WTC11 (cell line): ENCODE data around the gene TEKT5. TPM values are rescaled to one million over a fixed set of nuclear protein-coding genes. Genes with fewer than 3 reads are reported as not detected.

ENCODE experiments used
- ATF6 ChIP-seq: sonication (generic); formaldehyde crosslinking; IDR thresholded peaks from 2 replicates; pipeline ENCODE4 v1.8.1; 2023; ENCODE audit warnings: mild to moderate bottlenecking, missing genetic modification reagents
- CBFB ChIP-seq: sonication (generic); formaldehyde crosslinking; IDR thresholded peaks from 2 replicates; pipeline ENCODE4 v1.8.1; 2022; ENCODE audit warnings: mild to moderate bottlenecking, low read depth, missing genetic modification reagents
- CREB1 ChIP-seq: sonication (generic); formaldehyde crosslinking; IDR thresholded peaks from 2 replicates; pipeline ENCODE4 v1.8.0; 2023; ENCODE audit warnings: mild to moderate bottlenecking, missing genetic modification reagents
- ESRRA ChIP-seq: sonication (generic); formaldehyde crosslinking; IDR thresholded peaks from 2 replicates; pipeline ENCODE4 v1.8.1; 2022; ENCODE audit warnings: mild to moderate bottlenecking, missing genetic modification reagents, borderline replicate concordance
- GRHL2 ChIP-seq: fragments of 250-450 bp; sonication (Bioruptor Pico); IDR thresholded peaks from 2 replicates; pipeline ENCODE4 v1.8.0; 2022; ENCODE audit warnings: mild to moderate bottlenecking, moderate library complexity; ENCODE audit not compliant: insufficient replicate concordance, severe bottlenecking
- HMGA2 ChIP-seq: fragments of 250-450 bp; sonication (Bioruptor Pico); IDR thresholded peaks from 2 replicates; pipeline ENCODE4 v1.4.0; 2021; ENCODE audit warnings: mild to moderate bottlenecking, moderate library complexity
- HMGXB4 ChIP-seq: sonication (generic); formaldehyde crosslinking; IDR thresholded peaks from 2 replicates; pipeline ENCODE4 v1.8.1; 2023; ENCODE audit warnings: mild to moderate bottlenecking, moderate library complexity, missing genetic modification reagents
- IRF2 ChIP-seq: sonication (generic); formaldehyde crosslinking; IDR thresholded peaks from 2 replicates; pipeline ENCODE4 v1.8.0; 2022; ENCODE audit warnings: low read depth, missing genetic modification reagents, borderline replicate concordance
- MXD4 ChIP-seq: fragments of 250-450 bp; sonication (Bioruptor Pico); IDR thresholded peaks from 2 replicates; pipeline ENCODE4 v1.8.0; 2021; ENCODE audit warnings: mild to moderate bottlenecking, moderate library complexity, borderline replicate concordance
- NR1H2 ChIP-seq: sonication (generic); formaldehyde crosslinking; IDR thresholded peaks from 2 replicates; pipeline ENCODE4 v1.9.0; 2021; ENCODE audit warnings: mild to moderate bottlenecking, moderate library complexity, missing genetic modification reagents
- PRRX2 ChIP-seq: fragments of 250-450 bp; sonication (Bioruptor Pico); IDR thresholded peaks from 2 replicates; pipeline ENCODE4 v1.8.0; 2021; ENCODE audit warnings: mild to moderate bottlenecking
- RELA ChIP-seq: sonication (generic); formaldehyde crosslinking; IDR thresholded peaks from 2 replicates; pipeline ENCODE4 v1.8.1; 2022; ENCODE audit warnings: missing genetic modification reagents, mild to moderate bottlenecking, borderline replicate concordance
- TEAD4 ChIP-seq: sonication (generic); formaldehyde crosslinking; IDR thresholded peaks from 2 replicates; pipeline ENCODE4 v1.8.0; 2022; ENCODE audit warnings: mild to moderate bottlenecking, missing genetic modification reagents
- TP53 ChIP-seq: sonication (generic); formaldehyde crosslinking; IDR thresholded peaks from 2 replicates; pipeline ENCODE4 v1.8.1; 2023; ENCODE audit warnings: mild to moderate bottlenecking, missing genetic modification reagents
- USF1 ChIP-seq: sonication (generic); formaldehyde crosslinking; IDR thresholded peaks from 2 replicates; pipeline ENCODE4 v1.8.0; 2022; ENCODE audit warnings: mild to moderate bottlenecking, missing genetic modification reagents
- ZBTB43 ChIP-seq: sonication (generic); formaldehyde crosslinking; IDR thresholded peaks from 2 replicates; pipeline ENCODE4 v1.8.1; 2023; ENCODE audit warnings: mild to moderate bottlenecking, missing genetic modification reagents
- ZNF121 ChIP-seq: sonication (generic); formaldehyde crosslinking; IDR thresholded peaks from 2 replicates; pipeline ENCODE4 v1.8.0; 2023; ENCODE audit warnings: missing genetic modification reagents
- ZNF219 ChIP-seq: sonication (generic); formaldehyde crosslinking; IDR thresholded peaks from 2 replicates; pipeline ENCODE4 v1.8.0; 2023; ENCODE audit warnings: missing genetic modification reagents, mild to moderate bottlenecking, borderline replicate concordance
- ZNF396 ChIP-seq: fragments of 250-450 bp; sonication (Bioruptor Pico); IDR thresholded peaks from 2 replicates; pipeline ENCODE4 v1.8.0; 2021; ENCODE audit warnings: mild to moderate bottlenecking, moderate library complexity, borderline replicate concordance
- ZNF416 ChIP-seq: fragments of 250-450 bp; sonication (Bioruptor Pico); IDR thresholded peaks from 2 replicates; pipeline ENCODE4 v1.9.0; 2021; ENCODE audit warnings: mild to moderate bottlenecking, inconsistent platforms
- ZNF425 ChIP-seq: fragments of 250-450 bp; sonication (Bioruptor Pico); conservative IDR thresholded peaks from 2 replicates; pipeline ENCODE4 v1.9.0; 2021; ENCODE audit warnings: mild to moderate bottlenecking
- total RNA-seq: library from RNA; stranded (reverse); gene quantifications from 3 replicates; pipeline ENCODE4 v1.2.3, GENCODE V29; 2021
- TF ChIP-seq, protein P1 (sequence below): sonication (generic); formaldehyde crosslinking; IDR thresholded peaks from 2 replicates; pipeline ENCODE4 v1.8.0; 2022; ENCODE audit warnings: mild to moderate bottlenecking, missing genetic modification reagents
- TF ChIP-seq, protein P2 (sequence below): sonication (generic); formaldehyde crosslinking; IDR thresholded peaks from 2 replicates; pipeline ENCODE4 v1.8.1; 2022; ENCODE audit warnings: low read depth, mild to moderate bottlenecking, moderate library complexity, missing genetic modification reagents, borderline replicate concordance
- TF ChIP-seq, protein P3 (sequence below): sonication (generic); formaldehyde crosslinking; IDR thresholded peaks from 2 replicates; pipeline ENCODE4 v1.8.0; 2022; ENCODE audit warnings: missing genetic modification reagents

TEKT5 gene
- total RNA-seq, 1 experiment from 2014 or later, result 1.1 TPM

DNA sequence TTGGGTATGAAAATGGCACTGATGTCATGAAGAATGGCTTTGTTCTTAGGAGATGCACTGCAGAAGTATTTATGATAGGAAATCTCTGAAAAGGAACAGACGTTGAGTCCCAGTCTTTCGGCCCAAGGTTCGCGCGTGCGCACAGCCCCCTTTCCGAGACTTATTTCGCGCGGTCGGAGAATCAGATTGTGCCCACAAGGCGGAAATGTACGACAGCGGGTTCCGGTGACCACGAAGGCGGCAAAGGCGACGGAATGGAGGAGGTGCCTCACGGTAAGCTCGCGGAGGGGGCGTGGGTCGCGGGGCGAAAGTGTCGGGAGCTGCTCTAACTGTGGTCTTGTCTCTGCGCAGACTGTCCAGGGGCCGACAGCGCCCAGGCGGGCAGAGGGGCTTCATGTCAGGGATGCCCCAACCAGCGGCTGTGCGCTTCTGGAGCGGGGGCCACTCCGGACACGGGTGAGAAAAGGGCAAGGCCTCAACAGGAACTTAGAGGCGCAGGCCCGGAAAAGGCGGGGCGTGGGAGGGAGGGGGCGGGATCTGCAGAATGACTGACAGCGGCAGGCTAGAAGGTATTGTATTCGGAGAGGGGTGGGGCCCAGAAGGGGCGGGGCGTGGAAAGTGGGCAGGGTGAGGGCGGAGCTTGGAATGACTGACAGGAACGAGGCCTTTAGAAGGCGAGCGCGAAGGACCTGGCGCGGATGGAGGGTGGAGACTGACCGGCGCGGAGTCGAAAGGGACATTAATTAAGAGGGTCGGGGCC, 49.1 kb upstream of the TEKT5 start, which contains the start of gene NUBP1 (continued):
- TF ChIP-seq TP53 (CRISPR knock-in tag) (no peak), ESRRA (no peak), ATF6 (CRISPR knock-in tag) (no peak), ZNF425 (no peak), NR1H2 (no peak), IRF2 (CRISPR knock-in tag) (no peak), HMGA2 (0 out of 2 replicates have a peak, but pooled peaks have one; percentile 10), CREB1 (CRISPR knock-in tag) (no peak), ZNF416 (CRISPR knock-in tag) (no peak), ZNF121 (CRISPR knock-in tag) (no peak), GRHL2 (no peak), HMGXB4 (CRISPR knock-in tag) (no peak), CBFB (CRISPR knock-in tag) (no peak), PRRX2 (no peak), MXD4 (CRISPR knock-in tag) (no peak), ZBTB43 (CRISPR knock-in tag) (peak; percentile 69; the same call in 1 of the 2 replicates), USF1 (CRISPR knock-in tag) (no peak), ZNF396 (CRISPR knock-in tag) (no peak), RELA (no peak), ZNF219 (CRISPR knock-in tag) (no peak), TEAD4 (CRISPR knock-in tag) (no peak)
- TF ChIP-seq, protein P1, sequence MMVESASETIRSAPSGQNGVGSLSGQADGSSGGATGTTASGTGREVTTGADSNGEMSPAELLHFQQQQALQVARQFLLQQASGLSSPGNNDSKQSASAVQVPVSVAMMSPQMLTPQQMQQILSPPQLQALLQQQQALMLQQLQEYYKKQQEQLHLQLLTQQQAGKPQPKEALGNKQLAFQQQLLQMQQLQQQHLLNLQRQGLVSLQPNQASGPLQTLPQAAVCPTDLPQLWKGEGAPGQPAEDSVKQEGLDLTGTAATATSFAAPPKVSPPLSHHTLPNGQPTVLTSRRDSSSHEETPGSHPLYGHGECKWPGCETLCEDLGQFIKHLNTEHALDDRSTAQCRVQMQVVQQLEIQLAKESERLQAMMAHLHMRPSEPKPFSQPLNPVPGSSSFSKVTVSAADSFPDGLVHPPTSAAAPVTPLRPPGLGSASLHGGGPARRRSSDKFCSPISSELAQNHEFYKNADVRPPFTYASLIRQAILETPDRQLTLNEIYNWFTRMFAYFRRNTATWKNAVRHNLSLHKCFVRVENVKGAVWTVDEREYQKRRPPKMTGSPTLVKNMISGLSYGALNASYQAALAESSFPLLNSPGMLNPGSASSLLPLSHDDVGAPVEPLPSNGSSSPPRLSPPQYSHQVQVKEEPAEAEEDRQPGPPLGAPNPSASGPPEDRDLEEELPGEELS (CRISPR knock-in tag), result peak; percentile 54; the same call in 1 of the 2 replicates
- TF ChIP-seq, protein P2, sequence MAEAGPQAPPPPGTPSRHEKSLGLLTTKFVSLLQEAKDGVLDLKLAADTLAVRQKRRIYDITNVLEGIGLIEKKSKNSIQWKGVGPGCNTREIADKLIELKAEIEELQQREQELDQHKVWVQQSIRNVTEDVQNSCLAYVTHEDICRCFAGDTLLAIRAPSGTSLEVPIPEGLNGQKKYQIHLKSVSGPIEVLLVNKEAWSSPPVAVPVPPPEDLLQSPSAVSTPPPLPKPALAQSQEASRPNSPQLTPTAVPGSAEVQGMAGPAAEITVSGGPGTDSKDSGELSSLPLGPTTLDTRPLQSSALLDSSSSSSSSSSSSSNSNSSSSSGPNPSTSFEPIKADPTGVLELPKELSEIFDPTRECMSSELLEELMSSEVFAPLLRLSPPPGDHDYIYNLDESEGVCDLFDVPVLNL (CRISPR knock-in tag), result no peak
- TF ChIP-seq, protein P3, sequence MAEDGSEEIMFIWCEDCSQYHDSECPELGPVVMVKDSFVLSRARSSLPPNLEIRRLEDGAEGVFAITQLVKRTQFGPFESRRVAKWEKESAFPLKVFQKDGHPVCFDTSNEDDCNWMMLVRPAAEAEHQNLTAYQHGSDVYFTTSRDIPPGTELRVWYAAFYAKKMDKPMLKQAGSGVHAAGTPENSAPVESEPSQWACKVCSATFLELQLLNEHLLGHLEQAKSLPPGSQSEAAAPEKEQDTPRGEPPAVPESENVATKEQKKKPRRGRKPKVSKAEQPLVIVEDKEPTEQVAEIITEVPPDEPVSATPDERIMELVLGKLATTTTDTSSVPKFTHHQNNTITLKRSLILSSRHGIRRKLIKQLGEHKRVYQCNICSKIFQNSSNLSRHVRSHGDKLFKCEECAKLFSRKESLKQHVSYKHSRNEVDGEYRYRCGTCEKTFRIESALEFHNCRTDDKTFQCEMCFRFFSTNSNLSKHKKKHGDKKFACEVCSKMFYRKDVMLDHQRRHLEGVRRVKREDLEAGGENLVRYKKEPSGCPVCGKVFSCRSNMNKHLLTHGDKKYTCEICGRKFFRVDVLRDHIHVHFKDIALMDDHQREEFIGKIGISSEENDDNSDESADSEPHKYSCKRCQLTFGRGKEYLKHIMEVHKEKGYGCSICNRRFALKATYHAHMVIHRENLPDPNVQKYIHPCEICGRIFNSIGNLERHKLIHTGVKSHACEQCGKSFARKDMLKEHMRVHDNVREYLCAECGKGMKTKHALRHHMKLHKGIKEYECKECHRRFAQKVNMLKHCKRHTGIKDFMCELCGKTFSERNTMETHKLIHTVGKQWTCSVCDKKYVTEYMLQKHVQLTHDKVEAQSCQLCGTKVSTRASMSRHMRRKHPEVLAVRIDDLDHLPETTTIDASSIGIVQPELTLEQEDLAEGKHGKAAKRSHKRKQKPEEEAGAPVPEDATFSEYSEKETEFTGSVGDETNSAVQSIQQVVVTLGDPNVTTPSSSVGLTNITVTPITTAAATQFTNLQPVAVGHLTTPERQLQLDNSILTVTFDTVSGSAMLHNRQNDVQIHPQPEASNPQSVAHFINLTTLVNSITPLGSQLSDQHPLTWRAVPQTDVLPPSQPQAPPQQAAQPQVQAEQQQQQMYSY, result no peak
